Activated CD8-positive, alpha-beta memory T cell treated with anti-CD3 and anti-CD28 coated beads, Interleukin-2, amount 10 ng/mL, durations not matched to agents 7 days and 5 days (primary cell): ENCODE results near the gene CDRT15. TPM values are rescaled to one million over a fixed set of nuclear protein-coding genes. Genes with fewer than 3 reads are reported as not detected.
A peak's percentile ranks its signal among the peaks of the same experiment; 100 is the strongest.

ENCODE experiments used
- ATAC-seq: fragments of 150-1000 bp; cut with Tn5 transposase; one replicate; pipeline ENCODE4 v1.10.0; 2021; ENCODE audit warnings: moderate library complexity
- CTCF ChIA-PET: fragments of 350-600 bp; sonication (Branson Sonifier 250); formaldehyde crosslinking; loops from one replicate; lab custom pipeline; 2021; ENCODE audit warnings: antibody characterized with exemption; lab: Charles Lee
- DNase-seq: peaks from one replicate; pipeline ENCODE4 v3.0.0-alpha.2; 2020
- H3K27ac Mint-ChIP-seq: one replicate; pipeline ENCODE4 v1.8.0; 2021; ENCODE audit warnings: mild to moderate bottlenecking, mixed read lengths
- H3K27me3 Mint-ChIP-seq: one replicate; pipeline ENCODE4 v1.8.0; 2021; ENCODE audit warnings: mixed read lengths
- H3K36me3 Mint-ChIP-seq: one replicate; pipeline ENCODE4 v1.8.0; 2021; ENCODE audit warnings: mild to moderate bottlenecking, mixed read lengths
- H3K4me1 Mint-ChIP-seq: one replicate; pipeline ENCODE4 v1.8.0; 2021; ENCODE audit warnings: mixed read lengths
- H3K4me3 Mint-ChIP-seq: one replicate; pipeline ENCODE4 v1.8.0; 2021; ENCODE audit warnings: mild to moderate bottlenecking, moderate library complexity, mixed read lengths
- H3K9me3 Mint-ChIP-seq: one replicate; pipeline ENCODE4 v1.8.0; 2022; ENCODE audit warnings: low read depth, mixed read lengths
- total RNA-seq, 2 experiments: library from RNA; stranded (reverse); gene quantifications; one replicate each; pipeline ENCODE4 v1.2.3, GENCODE V29; 2021

CDRT15 gene
- total RNA-seq, 2 experiments from 2014 or later = not detected

DNA sequence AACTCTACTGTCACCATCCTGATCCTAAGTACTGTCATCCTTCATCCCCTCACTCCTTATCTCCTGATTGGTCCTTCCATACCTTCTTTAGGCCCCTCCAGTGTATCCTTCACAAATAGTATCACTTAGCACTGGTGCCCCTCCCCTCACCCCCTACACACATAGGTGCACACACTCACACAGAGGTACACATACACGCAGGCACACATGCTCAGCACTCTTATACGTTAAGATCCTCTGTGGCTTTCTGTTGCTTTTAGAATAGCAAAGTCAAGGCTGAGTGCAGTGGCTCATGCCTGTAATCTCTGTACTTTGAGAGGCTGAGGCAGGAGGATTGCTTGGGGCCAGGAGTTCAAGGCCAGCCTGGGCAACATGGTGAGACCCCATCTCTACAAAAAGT is 32.1 kb downstream of the CDRT15 start:
- ATAC-seq = no peak
- Mint-ChIP-seq H3K4me1 (peaks cover 66% of the 10 kb centered on the region), H3K4me3 (no peak overlapping the region), H3K36me3 (peaks cover 32% of the 10 kb centered on the region), H3K27ac (peak overlapping the region; percentile 61), H3K9me3 (no peaks in the 10 kb centered on the region), H3K27me3 (no peaks in the 10 kb centered on the region)
- DNase-seq = no peak
- CTCF ChIA-PET = no interaction called here

DNA sequence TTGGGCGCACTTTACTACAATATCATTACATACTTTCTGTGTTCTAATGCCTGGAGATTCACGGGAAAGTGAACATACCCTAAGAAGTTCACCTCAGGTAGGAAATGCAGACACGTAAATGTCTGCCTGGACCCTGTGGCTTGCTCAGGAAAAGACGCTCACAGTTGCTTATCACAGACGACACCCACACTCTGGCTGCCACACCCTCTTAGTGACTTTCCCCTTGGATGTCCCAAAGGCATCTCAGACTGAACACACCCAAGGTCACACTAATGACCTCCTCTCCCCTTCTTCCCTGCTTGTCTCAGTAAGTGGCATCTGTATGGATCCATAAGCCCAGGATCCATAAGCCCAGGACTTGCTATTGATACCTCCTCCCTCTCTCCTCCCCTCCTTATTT is 32.6 kb downstream of the CDRT15 start:
- peaks cover 71% of the 10 kb centered on the region for H3K4me1 Mint-ChIP-seq
- ATAC-seq = no peak
- no peak overlapping the region for H3K4me3 Mint-ChIP-seq
- no peak for DNase-seq
- H3K27ac Mint-ChIP-seq = peak overlapping the region; percentile 61
- H3K27me3 Mint-ChIP-seq = no peaks in the 10 kb centered on the region
- peaks cover 33% of the 10 kb centered on the region for H3K36me3 Mint-ChIP-seq
- H3K9me3 Mint-ChIP-seq = no peaks in the 10 kb centered on the region
- CTCF ChIA-PET = interaction anchor here (0.9 to 1.6 kb wide), 4 partner anchors 93 to 98 kb away, joined by 3 to 7 read pairs (median 5); partner anchors contain the start of gene HS3ST3B1

DNA sequence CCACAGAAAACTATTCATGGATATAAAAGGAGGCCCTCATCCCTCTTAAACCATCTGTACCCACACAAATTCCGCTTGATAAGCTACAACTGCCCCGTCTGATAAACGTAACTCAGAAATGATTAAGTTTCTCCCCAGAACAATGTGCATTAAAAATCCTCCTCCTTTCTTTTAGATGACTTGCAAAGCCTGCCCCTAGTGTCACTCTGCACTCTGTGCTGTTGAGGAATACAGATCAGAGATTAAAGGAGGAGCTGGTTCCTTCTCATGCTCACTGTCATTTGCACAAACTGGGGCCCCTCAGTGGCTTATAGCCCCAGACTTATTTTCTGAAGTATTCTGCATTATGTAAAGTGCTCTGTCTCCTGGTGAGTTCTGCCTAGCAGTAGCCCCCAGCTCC is 33.3 kb downstream of the CDRT15 start:
- no peak for ATAC-seq
- peaks cover 78% of the 10 kb centered on the region for H3K4me1 Mint-ChIP-seq
- CTCF ChIA-PET = interaction anchor here (0.9 to 1.6 kb wide), 4 partner anchors 94 to 99 kb away, joined by 3 to 7 read pairs (median 5); partner anchors contain the start of gene HS3ST3B1

DNA sequence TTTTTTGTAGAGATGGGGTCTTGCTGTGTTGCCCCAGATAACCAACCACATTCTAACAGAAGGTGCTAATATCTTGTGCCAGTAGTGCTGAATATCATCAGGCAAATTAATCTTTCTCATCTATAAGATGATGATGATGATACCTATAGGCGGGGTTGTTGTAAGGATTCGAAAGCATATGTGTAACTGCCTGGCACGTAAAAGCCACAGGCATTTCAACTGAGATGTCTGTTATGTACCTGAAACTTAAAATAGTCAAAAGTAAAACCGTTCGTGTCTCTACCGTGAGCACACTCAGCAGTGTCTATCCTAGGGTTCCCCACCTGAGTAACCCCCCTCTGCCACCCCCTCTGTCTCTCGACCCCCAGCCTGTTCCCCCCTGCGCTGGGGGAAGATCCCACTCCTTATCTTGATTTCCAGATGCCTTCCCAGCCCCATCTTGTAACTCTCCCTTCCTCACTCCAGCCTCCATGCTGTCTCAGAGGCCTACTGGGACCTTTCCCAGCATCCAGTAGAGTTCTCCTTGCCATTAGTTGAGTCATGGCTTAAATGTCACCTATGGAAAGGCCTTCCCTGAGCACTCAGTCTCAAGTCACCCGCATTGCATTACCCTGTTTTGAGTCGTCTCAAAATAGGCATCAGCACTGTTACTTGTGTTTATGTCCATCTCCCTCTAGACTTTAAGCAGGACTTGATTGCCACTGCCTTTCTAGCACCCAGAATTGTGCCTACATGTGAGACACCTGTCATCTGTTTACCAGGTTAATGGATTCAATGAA is 34.1 kb downstream of the CDRT15 start:
- CTCF ChIA-PET = interaction anchor here (1.1 to 1.6 kb wide), 3 partner anchors 95 to 98 kb away, joined by 3 to 7 read pairs (median 7); partner anchors contain the start of gene HS3ST3B1
- H3K4me3 Mint-ChIP-seq = no peak overlapping the region
- H3K9me3 Mint-ChIP-seq = no peaks in the 10 kb centered on the region
- DNase-seq = no peak
- peaks cover 34% of the 10 kb centered on the region for H3K36me3 Mint-ChIP-seq
- ATAC-seq = no peak
- H3K4me1 Mint-ChIP-seq = peaks cover 86% of the 10 kb centered on the region
- peak overlapping the region; percentile 90 for H3K27ac Mint-ChIP-seq
- H3K27me3 Mint-ChIP-seq = no peaks in the 10 kb centered on the region

More for the DNA sequence above, 33.3 kb downstream of the CDRT15 start:
- no peaks in the 10 kb centered on the region for H3K27me3 Mint-ChIP-seq
- DNase-seq = no peak
- H3K9me3 Mint-ChIP-seq = no peaks in the 10 kb centered on the region
- no peak overlapping the region for H3K4me3 Mint-ChIP-seq
- H3K27ac Mint-ChIP-seq = peak overlapping the region; percentile 73
- H3K36me3 Mint-ChIP-seq = peaks cover 35% of the 10 kb centered on the region

DNA sequence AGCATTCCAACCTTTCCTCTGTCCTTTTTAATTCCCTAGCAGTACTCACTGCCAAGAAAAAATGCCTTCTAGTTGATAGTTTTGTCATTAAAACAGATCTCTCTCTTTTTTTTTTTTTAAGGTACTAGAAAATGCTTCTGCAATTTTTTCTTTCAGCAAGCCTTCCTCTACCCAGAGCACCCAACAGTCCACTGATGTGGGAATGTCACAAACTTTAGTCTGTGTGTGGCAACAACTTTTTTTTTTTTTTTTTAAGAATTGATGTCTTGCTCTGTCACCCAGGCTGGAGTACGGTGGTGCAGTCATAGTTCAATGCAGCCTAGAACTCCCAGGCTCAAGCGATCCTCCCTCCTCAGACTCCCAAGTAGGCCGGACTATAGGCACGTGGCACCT is 34.7 kb downstream of the CDRT15 start:
- H3K36me3 Mint-ChIP-seq = peaks cover 30% of the 10 kb centered on the region
- H3K27ac Mint-ChIP-seq = peak overlapping the region; percentile 90
- CTCF ChIA-PET = interaction anchor here (1.4 kb wide), 1 partner anchor 132 kb away, joined by 5 read pairs; the partner anchor contains the start of gene COX10
- H3K4me1 Mint-ChIP-seq = peaks cover 92% of the 10 kb centered on the region
- no peaks in the 10 kb centered on the region for H3K9me3 Mint-ChIP-seq
- no peak for ATAC-seq
- H3K4me3 Mint-ChIP-seq = peak overlapping the region; percentile 32
- H3K27me3 Mint-ChIP-seq = no peaks in the 10 kb centered on the region
- DNase-seq = no peak

DNA sequence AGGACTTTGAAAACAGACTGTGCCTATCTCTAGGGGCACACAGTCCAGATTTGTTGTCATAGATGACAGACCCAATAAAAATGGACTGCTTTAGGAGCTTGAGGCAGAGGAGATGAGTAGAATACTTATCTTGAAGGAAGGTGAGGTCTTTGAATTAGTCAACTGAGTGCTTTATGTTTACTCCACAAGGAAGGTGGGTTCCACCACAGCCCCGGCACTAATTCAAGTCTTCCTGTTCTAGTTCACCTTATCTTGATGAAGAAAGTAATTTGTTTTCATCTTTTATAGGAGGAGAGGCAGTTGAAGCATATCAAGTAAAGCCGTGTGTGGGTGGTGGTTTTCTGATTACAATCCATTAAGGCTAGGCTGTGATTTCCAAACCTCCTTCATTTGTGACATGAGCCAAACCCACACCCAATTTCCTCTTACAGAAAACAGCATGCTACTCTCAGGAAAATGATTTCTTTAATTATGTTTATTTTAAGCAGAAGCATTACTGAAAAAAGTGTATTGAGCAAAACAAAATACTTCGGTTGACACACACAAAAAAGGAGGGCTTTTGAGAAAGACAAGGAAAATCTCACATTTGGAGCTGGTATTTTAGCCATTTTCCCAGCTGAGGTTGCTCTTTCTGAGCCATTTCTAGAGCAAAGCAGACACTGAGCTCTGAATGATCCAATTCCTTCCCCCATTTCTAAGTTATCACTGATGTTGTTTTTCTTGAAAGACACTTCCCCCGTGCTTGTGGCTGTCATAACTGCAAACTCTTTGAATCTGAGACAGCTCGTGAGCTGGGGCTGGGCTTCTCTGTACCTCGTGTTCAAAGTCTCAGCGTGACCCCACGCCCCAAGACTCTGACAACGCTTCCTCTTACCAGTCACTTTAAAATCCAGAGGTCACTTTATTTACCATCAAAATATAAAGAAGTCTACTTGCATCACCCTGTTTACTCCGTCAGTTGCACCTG is 35.4 kb downstream of the CDRT15 start:
- H3K36me3 Mint-ChIP-seq = peaks cover 34% of the 10 kb centered on the region
- CTCF ChIA-PET = interaction anchor here (1.3 to 2.7 kb wide), 3 partner anchors 10 to 131 kb away, joined by 3 to 15 read pairs (median 5); partner anchors contain the start of gene COX10
- no peaks in the 10 kb centered on the region for H3K27me3 Mint-ChIP-seq
- DNase-seq (peak; percentile 85), ATAC-seq (peak; percentile 56)
- H3K4me1 Mint-ChIP-seq = peaks cover 97% of the 10 kb centered on the region
- no peaks in the 10 kb centered on the region for H3K9me3 Mint-ChIP-seq
- H3K27ac Mint-ChIP-seq = peak overlapping the region; percentile 90
- peak overlapping the region; percentile 32 for H3K4me3 Mint-ChIP-seq

DNA sequence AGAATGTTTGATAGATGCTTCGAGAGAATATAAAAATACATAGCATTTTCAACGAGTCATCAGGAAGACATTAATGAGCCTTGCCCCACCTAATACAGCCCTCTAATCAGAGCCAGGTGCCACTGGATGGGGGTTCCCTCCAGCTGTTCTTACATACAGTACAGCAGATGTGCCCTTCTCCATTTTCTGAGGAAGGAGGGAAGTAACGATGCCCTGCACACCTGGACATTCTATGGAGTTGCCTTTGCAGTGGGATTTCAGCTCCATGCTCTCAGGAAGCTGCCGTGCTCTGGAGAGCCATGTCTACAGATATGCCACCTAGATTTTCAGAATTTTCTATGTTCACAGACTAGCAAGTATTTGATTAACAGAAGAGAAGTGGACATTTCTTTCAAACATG is 36.3 kb downstream of the CDRT15 start:
- Mint-ChIP-seq H3K27ac (peak overlapping the region; percentile 90), H3K4me1 (peaks cover 98% of the 10 kb centered on the region), H3K4me3 (no peak overlapping the region), H3K9me3 (no peaks in the 10 kb centered on the region), H3K27me3 (no peaks in the 10 kb centered on the region), H3K36me3 (peaks cover 32% of the 10 kb centered on the region)
- CTCF ChIA-PET = interaction anchor here (1.3 to 2.7 kb wide), 3 partner anchors 11 to 130 kb away, joined by 3 to 15 read pairs (median 5); partner anchors contain the start of gene COX10
- DNase-seq = no peak
- ATAC-seq = no peak

DNA sequence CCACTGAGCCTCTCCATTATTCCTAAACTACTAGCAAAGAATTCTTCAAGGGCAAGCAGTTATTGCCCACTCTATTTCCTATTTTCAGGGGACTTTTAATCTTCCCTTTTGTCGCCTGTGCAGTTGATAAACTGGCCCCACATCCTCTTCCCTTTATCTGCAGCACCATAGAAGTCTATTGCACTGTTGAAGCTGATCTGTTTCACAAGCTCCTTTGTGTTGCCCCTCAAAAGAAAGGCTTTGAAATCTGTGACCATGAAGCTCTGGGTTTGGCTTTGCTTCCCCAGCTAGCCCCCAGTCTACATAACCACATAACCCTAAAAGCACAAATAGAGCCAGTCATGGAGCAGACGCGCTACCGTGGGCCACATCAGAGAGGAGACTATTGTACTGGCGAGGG is 37.1 kb downstream of the CDRT15 start:
- ATAC-seq (no peak), DNase-seq (no peak)
- Mint-ChIP-seq H3K4me3 (no peak overlapping the region), H3K27ac (peak overlapping the region; percentile 70), H3K27me3 (no peaks in the 10 kb centered on the region), H3K9me3 (no peaks in the 10 kb centered on the region), H3K36me3 (peaks cover 32% of the 10 kb centered on the region), H3K4me1 (peaks cover 97% of the 10 kb centered on the region)
- CTCF ChIA-PET = interaction anchor here (0.8 to 2.7 kb wide), 3 partner anchors 100 to 103 kb away, joined by 3 to 15 read pairs (median 4); partner anchors contain the start of gene HS3ST3B1

DNA sequence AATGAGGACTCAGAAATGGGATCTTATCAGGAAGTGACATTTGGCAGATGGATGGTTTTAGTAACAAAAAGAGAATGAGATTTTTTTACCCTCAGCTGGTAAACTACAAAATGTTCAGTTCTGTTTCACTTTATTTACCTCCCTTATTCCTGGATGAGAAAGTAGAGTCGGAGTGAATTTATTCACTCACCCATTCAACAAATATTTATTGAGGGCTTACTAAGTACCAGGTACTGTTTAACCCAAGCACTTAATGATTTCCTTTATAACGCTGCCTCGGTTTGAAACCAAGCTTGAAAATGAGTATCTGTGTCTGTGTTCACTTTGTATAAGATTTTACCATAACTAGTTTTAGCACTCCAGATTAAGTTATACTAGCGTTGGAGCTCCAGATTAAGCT is 38.1 kb downstream of the CDRT15 start:
- Mint-ChIP-seq H3K36me3 (peaks cover 29% of the 10 kb centered on the region), H3K27me3 (no peaks in the 10 kb centered on the region), H3K9me3 (no peaks in the 10 kb centered on the region), H3K4me1 (peaks cover 90% of the 10 kb centered on the region), H3K27ac (peak overlapping the region; percentile 86), H3K4me3 (no peak overlapping the region)
- DNase-seq = no peak
- ATAC-seq = no peak
- CTCF ChIA-PET = interaction anchor here (0.8 to 2.7 kb wide), 3 partner anchors 101 to 104 kb away, joined by 3 to 15 read pairs (median 4); partner anchors contain the start of gene HS3ST3B1

DNA sequence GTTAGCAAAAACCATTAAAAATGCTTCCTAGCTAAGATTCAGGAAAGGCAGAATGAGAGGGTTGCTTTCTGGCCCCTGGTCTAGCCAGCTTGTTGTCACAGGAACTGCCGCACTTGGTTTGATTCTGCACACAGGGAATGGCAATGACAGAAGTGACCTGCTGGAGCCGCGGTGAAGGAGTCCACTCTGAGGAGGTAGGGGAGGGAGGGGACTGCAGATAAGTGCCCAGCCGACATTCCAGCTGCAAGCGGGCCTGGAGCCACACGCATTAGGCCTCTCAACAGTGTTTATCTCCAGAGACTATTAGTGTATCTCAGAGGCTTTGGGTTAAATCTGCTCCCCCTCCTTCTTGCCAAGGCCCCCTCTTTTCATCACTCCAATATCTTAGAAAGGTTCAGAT is 38.6 kb downstream of the CDRT15 start:
- H3K36me3 Mint-ChIP-seq = peaks cover 27% of the 10 kb centered on the region
- H3K4me1 Mint-ChIP-seq = peaks cover 89% of the 10 kb centered on the region
- peak overlapping the region; percentile 86 for H3K27ac Mint-ChIP-seq
- CTCF ChIA-PET = interaction anchor here (0.7 to 1.6 kb wide), 4 partner anchors 103 to 128 kb away, joined by 3 to 6 read pairs (median 4); partner anchors contain the start of genes COX10 and HS3ST3B1
- H3K9me3 Mint-ChIP-seq = no peaks in the 10 kb centered on the region
- no peak for ATAC-seq
- H3K4me3 Mint-ChIP-seq = peak overlapping the region; percentile 14
- no peaks in the 10 kb centered on the region for H3K27me3 Mint-ChIP-seq
- no peak for DNase-seq

DNA sequence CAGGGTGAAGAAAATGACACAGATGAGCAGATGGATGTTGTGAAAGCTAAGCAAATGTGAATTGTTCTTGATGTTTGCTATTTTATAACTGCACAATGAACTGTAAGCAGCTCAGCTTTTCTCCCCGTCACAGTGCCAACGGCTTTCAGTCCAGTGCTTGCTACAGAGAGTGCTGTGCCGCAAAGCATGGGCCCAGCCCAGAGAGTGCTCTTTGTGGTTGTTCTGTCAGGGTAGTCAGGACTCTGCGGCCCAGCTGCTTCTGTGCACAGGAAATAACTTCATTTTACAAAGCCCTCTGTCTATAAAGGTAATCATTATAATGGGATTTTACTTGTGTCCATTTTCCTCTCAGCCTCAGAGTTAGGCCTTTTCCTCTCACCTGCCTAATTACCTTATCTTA is 39.1 kb downstream of the CDRT15 start:
- ATAC-seq = peak; percentile 52
- no peaks in the 10 kb centered on the region for H3K9me3 Mint-ChIP-seq
- peaks cover 87% of the 10 kb centered on the region for H3K4me1 Mint-ChIP-seq
- peaks cover 24% of the 10 kb centered on the region for H3K36me3 Mint-ChIP-seq
- peak overlapping the region; percentile 86 for H3K27ac Mint-ChIP-seq
- H3K4me3 Mint-ChIP-seq = peak overlapping the region; percentile 14
- CTCF ChIA-PET = interaction anchor here (0.7 to 1.6 kb wide), 5 partner anchors 8 to 128 kb away, joined by 3 to 6 read pairs (median 4); partner anchors contain the start of genes COX10 and HS3ST3B1
- no peaks in the 10 kb centered on the region for H3K27me3 Mint-ChIP-seq
- peak; percentile 83 for DNase-seq

DNA sequence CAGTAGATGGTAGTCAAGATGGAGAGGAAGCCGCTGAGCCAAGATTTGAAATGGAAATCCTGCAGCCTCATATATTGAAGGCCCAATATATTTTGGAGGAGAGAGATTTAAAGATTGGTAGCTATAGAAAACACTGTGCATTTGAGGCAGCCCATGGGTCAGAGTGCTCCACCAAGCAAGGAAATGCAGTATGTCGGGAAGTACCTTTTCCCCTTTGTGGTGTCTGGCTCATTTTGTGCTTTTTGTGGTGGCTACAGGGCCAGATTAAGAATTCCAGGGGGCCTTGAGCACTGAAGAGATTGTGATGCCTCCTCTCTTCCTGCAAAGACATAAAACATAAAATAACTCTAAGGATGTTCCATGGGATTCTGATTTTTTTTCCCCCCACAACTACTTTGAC is 39.6 kb downstream of the CDRT15 start:
- no peaks in the 10 kb centered on the region for H3K9me3 Mint-ChIP-seq
- no peaks in the 10 kb centered on the region for H3K27me3 Mint-ChIP-seq
- ATAC-seq (no peak), DNase-seq (no peak)
- peak overlapping the region; percentile 86 for H3K27ac Mint-ChIP-seq
- CTCF ChIA-PET = interaction anchor here (0.7 to 1.6 kb wide), 5 partner anchors 9 to 128 kb away, joined by 3 to 6 read pairs (median 4); partner anchors contain the start of genes COX10 and HS3ST3B1
- H3K36me3 Mint-ChIP-seq = peaks cover 27% of the 10 kb centered on the region
- H3K4me1 Mint-ChIP-seq = peaks cover 86% of the 10 kb centered on the region
- H3K4me3 Mint-ChIP-seq = peak overlapping the region; percentile 14
